WTC11 (cell line): ENCODE results near the gene FAF1. TPM values are rescaled to one million over a fixed set of nuclear protein-coding genes. Genes with fewer than 3 reads are reported as not detected.

Experiments
- ATAC-seq: fragments of 200-7000 bp; cut with Tn5 transposase; 2 replicates; pipeline ENCODE4 v1.10.0; 2021; ENCODE audit warnings: mild to moderate bottlenecking, moderate library complexity
- CTCF ChIA-PET: fragments of 300-600 bp; sonication (Branson Sonifier 250); formaldehyde crosslinking; loops from one replicate; lab custom pipeline; 2021; ENCODE audit warnings: antibody characterized with exemption; lab: Charles Lee
- POLR2A ChIA-PET: fragments of 350-600 bp; sonication (Branson Sonifier 250); formaldehyde crosslinking; loops from one replicate; lab custom pipeline; 2021; ENCODE audit warnings: antibody characterized with exemption; lab: Charles Lee
- DNase-seq: peaks from one replicate; pipeline ENCODE4 v3.0.0; 2021; ENCODE audit warnings: low spot score
- H3K27ac Mint-ChIP-seq: 2 replicates; pipeline ENCODE4 v1.8.0; 2021; ENCODE audit warnings: mixed read lengths
- H3K27me3 Mint-ChIP-seq: 2 replicates; pipeline ENCODE4 v1.8.0; 2021; ENCODE audit warnings: low read depth, mild to moderate bottlenecking, moderate library complexity, mixed read lengths
- H3K36me3 Mint-ChIP-seq: 2 replicates; pipeline ENCODE4 v1.8.0; 2021; ENCODE audit warnings: mixed read lengths
- H3K4me1 Mint-ChIP-seq: 2 replicates; pipeline ENCODE4 v1.8.0; 2022; ENCODE audit warnings: mixed read lengths
- H3K4me3 Mint-ChIP-seq: 2 replicates; pipeline ENCODE4 v1.8.0; 2021; ENCODE audit warnings: mild to moderate bottlenecking, moderate library complexity, mixed read lengths
- H3K9me3 Mint-ChIP-seq: 2 replicates; pipeline ENCODE4 v1.8.0; 2021; ENCODE audit warnings: mixed read lengths
- CREB1 ChIP-seq: sonication (generic); formaldehyde crosslinking; IDR thresholded peaks from 2 replicates; pipeline ENCODE4 v1.8.0; 2023; ENCODE audit warnings: mild to moderate bottlenecking, missing genetic modification reagents
- ETV6 ChIP-seq: sonication (generic); formaldehyde crosslinking; IDR thresholded peaks from 2 replicates; pipeline ENCODE4 v1.8.1; 2022; ENCODE audit warnings: mild to moderate bottlenecking, missing genetic modification reagents
- GABPB1 ChIP-seq: sonication (generic); formaldehyde crosslinking; IDR thresholded peaks from 2 replicates; pipeline ENCODE4 v1.8.1; 2023; ENCODE audit warnings: mild to moderate bottlenecking, missing genetic modification reagents
- KAT7 ChIP-seq: sonication (generic); formaldehyde crosslinking; IDR thresholded peaks from 2 replicates; pipeline ENCODE4 v1.8.1; 2023; ENCODE audit warnings: missing genetic modification reagents, mild to moderate bottlenecking, borderline replicate concordance
- NR1H2 ChIP-seq: sonication (generic); formaldehyde crosslinking; IDR thresholded peaks from 2 replicates; pipeline ENCODE4 v1.9.0; 2021; ENCODE audit warnings: mild to moderate bottlenecking, moderate library complexity, missing genetic modification reagents
- PRRX2 ChIP-seq: fragments of 250-450 bp; sonication (Bioruptor Pico); IDR thresholded peaks from 2 replicates; pipeline ENCODE4 v1.8.0; 2021; ENCODE audit warnings: mild to moderate bottlenecking
- SMAD3 ChIP-seq: sonication (generic); formaldehyde crosslinking; IDR thresholded peaks from 2 replicates; pipeline ENCODE4 v1.8.0; 2022; ENCODE audit warnings: missing genetic modification reagents, mild to moderate bottlenecking, borderline replicate concordance
- TEAD4 ChIP-seq: sonication (generic); formaldehyde crosslinking; IDR thresholded peaks from 2 replicates; pipeline ENCODE4 v1.8.0; 2022; ENCODE audit warnings: mild to moderate bottlenecking, missing genetic modification reagents
- ZNF263 ChIP-seq: sonication (generic); formaldehyde crosslinking; IDR thresholded peaks from 2 replicates; pipeline ENCODE4 v1.8.1; 2022; ENCODE audit warnings: low read depth, mild to moderate bottlenecking, moderate library complexity, missing genetic modification reagents
- total RNA-seq: library from RNA; stranded (reverse); gene quantifications from 3 replicates; pipeline ENCODE4 v1.2.3, GENCODE V29; 2021
- TF ChIP-seq, protein P1 (sequence below): sonication (generic); formaldehyde crosslinking; conservative IDR thresholded peaks from 2 replicates; pipeline ENCODE4 v1.8.1; 2022; ENCODE audit warnings: mild to moderate bottlenecking, missing genetic modification reagents
- TF ChIP-seq, protein P2 (sequence below): sonication (generic); formaldehyde crosslinking; IDR thresholded peaks from 2 replicates; pipeline ENCODE4 v1.8.0; 2023; ENCODE audit warnings: missing genetic modification reagents
- TF ChIP-seq, protein P3 (sequence below): fragments of 250-450 bp; sonication (Bioruptor Pico); IDR thresholded peaks from 2 replicates; pipeline ENCODE4 v2.1.2; 2022; ENCODE audit warnings: mild to moderate bottlenecking, moderate library complexity
- TF ChIP-seq, protein P4 (sequence below): fragments of 250-450 bp; sonication (Bioruptor Pico); IDR thresholded peaks from 2 replicates; pipeline ENCODE4 v1.8.0; 2021; ENCODE audit warnings: mild to moderate bottlenecking
- TF ChIP-seq, protein P5 (sequence below): sonication (generic); formaldehyde crosslinking; IDR thresholded peaks from 2 replicates; pipeline ENCODE4 v1.8.1; 2023; ENCODE audit warnings: mild to moderate bottlenecking, missing genetic modification reagents, moderate library complexity
- TF ChIP-seq, protein P6 (sequence below): fragments of 250-450 bp; sonication (Bioruptor Pico); IDR thresholded peaks from 2 replicates; pipeline ENCODE4 v1.9.0; 2021; ENCODE audit warnings: mild to moderate bottlenecking, borderline replicate concordance
- TF ChIP-seq, protein P7 (sequence below): sonication (generic); formaldehyde crosslinking; IDR thresholded peaks from 2 replicates; pipeline ENCODE4 v1.8.1; 2022; ENCODE audit warnings: missing genetic modification reagents, borderline replicate concordance
- TF ChIP-seq, protein P8 (sequence below): sonication (generic); formaldehyde crosslinking; IDR thresholded peaks from 2 replicates; pipeline ENCODE4 v1.8.0; 2022; ENCODE audit warnings: mild to moderate bottlenecking, missing genetic modification reagents

Gene FAF1
- total RNA-seq, 1 experiment from 2014 or later: 53.5 TPM

DNA sequence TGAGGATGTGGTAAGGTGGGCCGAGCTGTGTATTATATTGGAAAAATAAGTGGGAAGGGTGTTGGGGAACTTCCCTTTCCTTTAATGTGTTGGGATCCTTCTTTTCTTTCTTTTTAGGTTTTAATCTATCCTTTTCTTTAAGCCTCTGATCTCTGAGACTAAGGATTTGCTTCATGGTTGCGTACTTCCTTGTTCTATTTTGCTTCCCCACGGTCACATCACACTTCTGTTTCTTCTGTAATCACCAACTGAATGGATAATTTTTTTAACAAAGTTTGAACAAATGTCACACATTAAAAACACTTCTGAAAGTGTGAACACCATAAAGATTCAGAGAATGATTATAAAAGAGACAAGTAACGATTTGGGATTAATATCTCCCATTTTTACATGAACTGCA lies 554.3 kb downstream of the FAF1 start:
- Mint-ChIP-seq H3K4me1 (no peaks in the 10 kb centered on the region), H3K4me3 (no peak overlapping the region)
- CTCF ChIA-PET: no interaction called here

More for the DNA sequence above, 554.3 kb downstream of the FAF1 start:
- H3K27ac Mint-ChIP-seq: no peak overlapping the region
- TF ChIP-seq, protein P1, sequence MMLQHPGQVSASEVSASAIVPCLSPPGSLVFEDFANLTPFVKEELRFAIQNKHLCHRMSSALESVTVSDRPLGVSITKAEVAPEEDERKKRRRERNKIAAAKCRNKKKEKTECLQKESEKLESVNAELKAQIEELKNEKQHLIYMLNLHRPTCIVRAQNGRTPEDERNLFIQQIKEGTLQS (CRISPR knock-in tag): no peak
- TF ChIP-seq TEAD4 (CRISPR knock-in tag) (no peak), GABPB1 (CRISPR knock-in tag) (no peak), KAT7 (CRISPR knock-in tag) (no peak), NR1H2 (CRISPR knock-in tag) (no peak), CREB1 (CRISPR knock-in tag) (no peak), ETV6 (no peak), SMAD3 (no peak), ZNF263 (CRISPR knock-in tag) (no peak), PRRX2 (CRISPR knock-in tag) (no peak)
- TF ChIP-seq, protein P2, sequence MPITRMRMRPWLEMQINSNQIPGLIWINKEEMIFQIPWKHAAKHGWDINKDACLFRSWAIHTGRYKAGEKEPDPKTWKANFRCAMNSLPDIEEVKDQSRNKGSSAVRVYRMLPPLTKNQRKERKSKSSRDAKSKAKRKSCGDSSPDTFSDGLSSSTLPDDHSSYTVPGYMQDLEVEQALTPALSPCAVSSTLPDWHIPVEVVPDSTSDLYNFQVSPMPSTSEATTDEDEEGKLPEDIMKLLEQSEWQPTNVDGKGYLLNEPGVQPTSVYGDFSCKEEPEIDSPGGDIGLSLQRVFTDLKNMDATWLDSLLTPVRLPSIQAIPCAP: no peak
- TF ChIP-seq, protein P3, sequence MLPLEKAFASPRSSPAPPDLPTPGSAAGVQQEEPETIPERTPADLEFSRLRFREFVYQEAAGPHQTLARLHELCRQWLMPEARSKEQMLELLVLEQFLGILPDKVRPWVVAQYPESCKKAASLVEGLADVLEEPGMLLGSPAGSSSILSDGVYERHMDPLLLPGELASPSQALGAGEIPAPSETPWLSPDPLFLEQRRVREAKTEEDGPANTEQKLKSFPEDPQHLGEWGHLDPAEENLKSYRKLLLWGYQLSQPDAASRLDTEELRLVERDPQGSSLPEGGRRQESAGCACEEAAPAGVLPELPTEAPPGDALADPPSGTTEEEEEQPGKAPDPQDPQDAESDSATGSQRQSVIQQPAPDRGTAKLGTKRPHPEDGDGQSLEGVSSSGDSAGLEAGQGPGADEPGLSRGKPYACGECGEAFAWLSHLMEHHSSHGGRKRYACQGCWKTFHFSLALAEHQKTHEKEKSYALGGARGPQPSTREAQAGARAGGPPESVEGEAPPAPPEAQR (CRISPR knock-in tag): no peak
- TF ChIP-seq, protein P4, sequence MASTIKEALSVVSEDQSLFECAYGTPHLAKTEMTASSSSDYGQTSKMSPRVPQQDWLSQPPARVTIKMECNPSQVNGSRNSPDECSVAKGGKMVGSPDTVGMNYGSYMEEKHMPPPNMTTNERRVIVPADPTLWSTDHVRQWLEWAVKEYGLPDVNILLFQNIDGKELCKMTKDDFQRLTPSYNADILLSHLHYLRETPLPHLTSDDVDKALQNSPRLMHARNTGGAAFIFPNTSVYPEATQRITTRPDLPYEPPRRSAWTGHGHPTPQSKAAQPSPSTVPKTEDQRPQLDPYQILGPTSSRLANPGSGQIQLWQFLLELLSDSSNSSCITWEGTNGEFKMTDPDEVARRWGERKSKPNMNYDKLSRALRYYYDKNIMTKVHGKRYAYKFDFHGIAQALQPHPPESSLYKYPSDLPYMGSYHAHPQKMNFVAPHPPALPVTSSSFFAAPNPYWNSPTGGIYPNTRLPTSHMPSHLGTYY (CRISPR knock-in tag): no peak
- TF ChIP-seq, protein P5, sequence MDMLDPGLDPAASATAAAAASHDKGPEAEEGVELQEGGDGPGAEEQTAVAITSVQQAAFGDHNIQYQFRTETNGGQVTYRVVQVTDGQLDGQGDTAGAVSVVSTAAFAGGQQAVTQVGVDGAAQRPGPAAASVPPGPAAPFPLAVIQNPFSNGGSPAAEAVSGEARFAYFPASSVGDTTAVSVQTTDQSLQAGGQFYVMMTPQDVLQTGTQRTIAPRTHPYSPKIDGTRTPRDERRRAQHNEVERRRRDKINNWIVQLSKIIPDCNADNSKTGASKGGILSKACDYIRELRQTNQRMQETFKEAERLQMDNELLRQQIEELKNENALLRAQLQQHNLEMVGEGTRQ (CRISPR knock-in tag): no peak
- TF ChIP-seq, protein P6, sequence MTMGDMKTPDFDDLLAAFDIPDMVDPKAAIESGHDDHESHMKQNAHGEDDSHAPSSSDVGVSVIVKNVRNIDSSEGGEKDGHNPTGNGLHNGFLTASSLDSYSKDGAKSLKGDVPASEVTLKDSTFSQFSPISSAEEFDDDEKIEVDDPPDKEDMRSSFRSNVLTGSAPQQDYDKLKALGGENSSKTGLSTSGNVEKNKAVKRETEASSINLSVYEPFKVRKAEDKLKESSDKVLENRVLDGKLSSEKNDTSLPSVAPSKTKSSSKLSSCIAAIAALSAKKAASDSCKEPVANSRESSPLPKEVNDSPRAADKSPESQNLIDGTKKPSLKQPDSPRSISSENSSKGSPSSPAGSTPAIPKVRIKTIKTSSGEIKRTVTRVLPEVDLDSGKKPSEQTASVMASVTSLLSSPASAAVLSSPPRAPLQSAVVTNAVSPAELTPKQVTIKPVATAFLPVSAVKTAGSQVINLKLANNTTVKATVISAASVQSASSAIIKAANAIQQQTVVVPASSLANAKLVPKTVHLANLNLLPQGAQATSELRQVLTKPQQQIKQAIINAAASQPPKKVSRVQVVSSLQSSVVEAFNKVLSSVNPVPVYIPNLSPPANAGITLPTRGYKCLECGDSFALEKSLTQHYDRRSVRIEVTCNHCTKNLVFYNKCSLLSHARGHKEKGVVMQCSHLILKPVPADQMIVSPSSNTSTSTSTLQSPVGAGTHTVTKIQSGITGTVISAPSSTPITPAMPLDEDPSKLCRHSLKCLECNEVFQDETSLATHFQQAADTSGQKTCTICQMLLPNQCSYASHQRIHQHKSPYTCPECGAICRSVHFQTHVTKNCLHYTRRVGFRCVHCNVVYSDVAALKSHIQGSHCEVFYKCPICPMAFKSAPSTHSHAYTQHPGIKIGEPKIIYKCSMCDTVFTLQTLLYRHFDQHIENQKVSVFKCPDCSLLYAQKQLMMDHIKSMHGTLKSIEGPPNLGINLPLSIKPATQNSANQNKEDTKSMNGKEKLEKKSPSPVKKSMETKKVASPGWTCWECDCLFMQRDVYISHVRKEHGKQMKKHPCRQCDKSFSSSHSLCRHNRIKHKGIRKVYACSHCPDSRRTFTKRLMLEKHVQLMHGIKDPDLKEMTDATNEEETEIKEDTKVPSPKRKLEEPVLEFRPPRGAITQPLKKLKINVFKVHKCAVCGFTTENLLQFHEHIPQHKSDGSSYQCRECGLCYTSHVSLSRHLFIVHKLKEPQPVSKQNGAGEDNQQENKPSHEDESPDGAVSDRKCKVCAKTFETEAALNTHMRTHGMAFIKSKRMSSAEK (CRISPR knock-in tag): no peak
- TF ChIP-seq, protein P7, sequence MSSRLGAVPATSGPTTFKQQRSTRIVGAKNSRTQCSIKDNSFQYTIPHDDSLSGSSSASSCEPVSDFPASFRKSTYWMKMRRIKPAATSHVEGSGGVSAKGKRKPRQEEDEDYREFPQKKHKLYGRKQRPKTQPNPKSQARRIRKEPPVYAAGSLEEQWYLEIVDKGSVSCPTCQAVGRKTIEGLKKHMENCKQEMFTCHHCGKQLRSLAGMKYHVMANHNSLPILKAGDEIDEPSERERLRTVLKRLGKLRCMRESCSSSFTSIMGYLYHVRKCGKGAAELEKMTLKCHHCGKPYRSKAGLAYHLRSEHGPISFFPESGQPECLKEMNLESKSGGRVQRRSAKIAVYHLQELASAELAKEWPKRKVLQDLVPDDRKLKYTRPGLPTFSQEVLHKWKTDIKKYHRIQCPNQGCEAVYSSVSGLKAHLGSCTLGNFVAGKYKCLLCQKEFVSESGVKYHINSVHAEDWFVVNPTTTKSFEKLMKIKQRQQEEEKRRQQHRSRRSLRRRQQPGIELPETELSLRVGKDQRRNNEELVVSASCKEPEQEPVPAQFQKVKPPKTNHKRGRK (CRISPR knock-in tag): no peak
- TF ChIP-seq, protein P8, sequence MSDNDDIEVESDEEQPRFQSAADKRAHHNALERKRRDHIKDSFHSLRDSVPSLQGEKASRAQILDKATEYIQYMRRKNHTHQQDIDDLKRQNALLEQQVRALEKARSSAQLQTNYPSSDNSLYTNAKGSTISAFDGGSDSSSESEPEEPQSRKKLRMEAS: no peak
- ATAC-seq (no peak), DNase-seq (no peak)
- no peaks in the 10 kb centered on the region for H3K36me3 Mint-ChIP-seq
- peaks cover 55% of the 10 kb centered on the region for H3K27me3 Mint-ChIP-seq
- POLR2A ChIA-PET: no interaction called here
- H3K9me3 Mint-ChIP-seq: peaks cover 5% of the 10 kb centered on the region; the same call in 1 of the 2 replicates
